Measurements from ENCODE around the gene DDT.
"Not testable (repeated sequence)": the region's sequence is repeated elsewhere in the genome, so short reads cannot be mapped to it uniquely, and the experiment has no call there.

The DDT gene

GRCh38 chr22:23974345-23974744, at the start of gene DDT:
DDT (minus strand) TSS chr22:23974441; CDS start chr22:23974414, 27 bp downstream.
- not testable (repeated sequence) for TF ChIP-seq CTCF (IDR thresholded peaks at IDR 0.05)

- no peak for TF ChIP-seq CTCF (IDR thresholded peaks at IDR 0.05)
These were observed 49.1 kb upstream of the DDT start for GRCh38 chr22:24023204-24023789.

- TF ChIP-seq CTCF (IDR thresholded peaks at IDR 0.05) = no peak
These were observed 47.1 kb upstream of the DDT start for GRCh38 chr22:24021304-24021703.

- no peak for TF ChIP-seq CTCF (IDR thresholded peaks at IDR 0.05)
These were observed 41.9 kb upstream of the DDT start for GRCh38 chr22:24016156-24016555.

- TF ChIP-seq CTCF (IDR thresholded peaks at IDR 0.05) = no peak
These were observed 37.5 kb upstream of the DDT start for GRCh38 chr22:24011735-24012068.

- TF ChIP-seq CTCF (IDR thresholded peaks at IDR 0.05) = no peak
These were observed 35.8 kb upstream of the DDT start for GRCh38 chr22:24010018-24010391.

- TF ChIP-seq CTCF (IDR thresholded peaks at IDR 0.05) = no peak
These were observed 35.2 kb upstream of the DDT start for GRCh38 chr22:24009227-24010017.
